Measurements from ENCODE around the gene NGRN.
"Not testable (repeated sequence)": the region's sequence is repeated elsewhere in the genome, so short reads cannot be mapped to it uniquely, and the experiment has no call there.

GRCh38 chr15:90305355-90305754 is 39.9 kb downstream of the NGRN start:
- TF ChIP-seq ZBTB33 (IDR thresholded peaks at IDR 0.05; ENCODE audit: borderline replicate concordance, low read depth); NFIC (IDR thresholded peaks at IDR 0.05; ENCODE audit: borderline replicate concordance); GABPA (IDR thresholded peaks at IDR 0.05; ENCODE audit: low read depth); EZH2phosphoT487 (IDR thresholded peaks at IDR 0.05; ENCODE audit: borderline replicate concordance, low read depth); CTCF (IDR thresholded peaks at IDR 0.05); YY1 (IDR thresholded peaks at IDR 0.05; ENCODE audit: low read depth); POLR2AphosphoS5 (IDR thresholded peaks at IDR 0.05; ENCODE audit: low read depth, low read length); SIN3A (IDR thresholded peaks at IDR 0.05; ENCODE audit: borderline replicate concordance, low read depth, low read length): not testable (repeated sequence)
